ENCODE measurements around the gene XRCC6. TPM values are rescaled to one million over a fixed set of nuclear protein-coding genes. Genes with fewer than 3 reads are reported as not detected.

The XRCC6 gene
- total RNA-seq, 1 donor, result 276 TPM

GRCh38 chr22:41578114-41578513, 43.0 kb upstream of the XRCC6 start:
- no peak for DNase-seq (ENCODE audit: low read depth)
- TF ChIP-seq, protein P1, sequence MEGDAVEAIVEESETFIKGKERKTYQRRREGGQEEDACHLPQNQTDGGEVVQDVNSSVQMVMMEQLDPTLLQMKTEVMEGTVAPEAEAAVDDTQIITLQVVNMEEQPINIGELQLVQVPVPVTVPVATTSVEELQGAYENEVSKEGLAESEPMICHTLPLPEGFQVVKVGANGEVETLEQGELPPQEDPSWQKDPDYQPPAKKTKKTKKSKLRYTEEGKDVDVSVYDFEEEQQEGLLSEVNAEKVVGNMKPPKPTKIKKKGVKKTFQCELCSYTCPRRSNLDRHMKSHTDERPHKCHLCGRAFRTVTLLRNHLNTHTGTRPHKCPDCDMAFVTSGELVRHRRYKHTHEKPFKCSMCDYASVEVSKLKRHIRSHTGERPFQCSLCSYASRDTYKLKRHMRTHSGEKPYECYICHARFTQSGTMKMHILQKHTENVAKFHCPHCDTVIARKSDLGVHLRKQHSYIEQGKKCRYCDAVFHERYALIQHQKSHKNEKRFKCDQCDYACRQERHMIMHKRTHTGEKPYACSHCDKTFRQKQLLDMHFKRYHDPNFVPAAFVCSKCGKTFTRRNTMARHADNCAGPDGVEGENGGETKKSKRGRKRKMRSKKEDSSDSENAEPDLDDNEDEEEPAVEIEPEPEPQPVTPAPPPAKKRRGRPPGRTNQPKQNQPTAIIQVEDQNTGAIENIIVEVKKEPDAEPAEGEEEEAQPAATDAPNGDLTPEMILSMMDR (IDR thresholded peaks at IDR 0.05; ENCODE audit: insufficient read depth, low read length), result no peak
- no peak overlapping the region for H3K4me3 ChIP-seq (ENCODE audit: low read depth, low read length)

GRCh38 chr22:41578818-41579217, 42.3 kb upstream of the XRCC6 start:
- H3K4me3 ChIP-seq (ENCODE audit: low read depth, low read length), result no peak overlapping the region
- DNase-seq (ENCODE audit: low read depth), result no peak
- TF ChIP-seq, protein P1 (IDR thresholded peaks at IDR 0.05; ENCODE audit: insufficient read depth, low read length), result no peak

DNA sequence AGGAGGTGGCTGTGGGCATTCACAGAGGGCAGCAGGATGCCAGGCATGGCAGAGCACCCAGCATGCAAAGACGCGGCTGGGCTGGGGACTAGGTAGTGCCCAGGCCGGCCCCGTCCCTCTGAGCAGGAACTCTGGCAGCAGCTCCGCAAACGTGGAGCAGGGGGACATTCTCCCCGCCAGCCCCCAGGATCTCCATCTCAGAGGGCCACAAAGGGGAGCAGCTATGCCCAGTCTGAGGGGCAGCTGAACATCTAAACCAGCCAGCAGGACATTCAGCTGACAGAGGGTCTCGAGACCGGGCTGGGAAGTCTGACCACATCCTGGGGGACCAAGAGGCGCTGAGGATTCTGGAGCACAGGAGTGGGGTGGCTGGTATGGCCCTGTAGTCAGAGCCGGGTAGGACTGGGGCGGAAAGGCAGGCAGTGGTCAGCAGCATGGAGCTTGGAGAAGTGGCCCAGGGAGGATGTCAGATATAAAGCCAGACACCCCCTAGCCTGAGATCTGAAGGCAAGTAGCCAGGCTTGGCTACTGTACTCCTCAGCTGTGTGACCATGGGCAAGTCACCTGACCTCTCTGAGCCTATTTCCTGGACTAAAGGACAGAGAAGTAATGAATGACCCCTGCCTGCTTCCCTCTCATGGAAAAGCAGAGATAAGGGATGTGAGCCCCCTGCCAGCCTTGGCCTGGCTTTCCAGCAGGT, 41.6 kb upstream of the XRCC6 start:
- no peak overlapping the region for H3K4me3 ChIP-seq (ENCODE audit: low read depth, low read length)
- no peak for DNase-seq (ENCODE audit: low read depth)
- TF ChIP-seq, protein P1 (IDR thresholded peaks at IDR 0.05; ENCODE audit: insufficient read depth, low read length), result no peak

- TF ChIP-seq, protein P1 (IDR thresholded peaks at IDR 0.05; ENCODE audit: insufficient read depth, low read length), result no peak
- no peak overlapping the region for H3K4me3 ChIP-seq (ENCODE audit: low read depth, low read length)
- DNase-seq (ENCODE audit: low read depth), result no peak
Measured at GRCh38 chr22:41579997-41580355, 41.1 kb upstream of the XRCC6 start.

- H3K4me3 ChIP-seq (ENCODE audit: low read depth, low read length), result no peak overlapping the region
- no peak for DNase-seq (ENCODE audit: low read depth)
- TF ChIP-seq, protein P1 (IDR thresholded peaks at IDR 0.05; ENCODE audit: insufficient read depth, low read length), result no peak
Measured at GRCh38 chr22:41582694-41583093, 38.4 kb upstream of the XRCC6 start.

- TF ChIP-seq, protein P1 (IDR thresholded peaks at IDR 0.05; ENCODE audit: insufficient read depth, low read length), result no peak
- H3K4me3 ChIP-seq (ENCODE audit: low read depth, low read length), result no peak overlapping the region
- no peak for DNase-seq (ENCODE audit: low read depth)
Measured at GRCh38 chr22:41584881-41585280, 36.2 kb upstream of the XRCC6 start.

- TF ChIP-seq, protein P1 (IDR thresholded peaks at IDR 0.05; ENCODE audit: insufficient read depth, low read length), result no peak
- DNase-seq (ENCODE audit: low read depth), result no peak
- H3K4me3 ChIP-seq (ENCODE audit: low read depth, low read length), result no peak overlapping the region
Measured at GRCh38 chr22:41585898-41586297, 35.2 kb upstream of the XRCC6 start.
